GM10248 (cell line): ENCODE measurements around the gene IRX4.

Source experiments
- CTCF ChIA-PET: fragments of 300-600 bp; sonication (Branson Sonifier 250); formaldehyde crosslinking; extraction: SDS; loops from one replicate; lab custom pipeline; 2021; ENCODE audit warnings: antibody characterized with exemption; lab: Yijun Ruan, JAX
- POLR2A ChIA-PET: fragments of 350-650 bp; sonication (Branson Sonifier 250); formaldehyde crosslinking; extraction: SDS; loops from one replicate; lab custom pipeline; 2020; ENCODE audit warnings: antibody characterized with exemption; lab: Yijun Ruan, JAX
- DNase-seq: peaks from one replicate; pipeline ENCODE4 v3.0.0; 2012; ENCODE audit errors: extremely low spot score
- CTCF ChIP-seq: IDR thresholded peaks from 2 replicates; pipeline ENCODE4 v1.5.1; 2012; ENCODE audit warnings: mild to moderate bottlenecking, low read depth; ENCODE audit errors: extremely low read depth, missing control alignments, control extremely low read depth

IRX4 gene

GRCh38 chr5:1855596-1855995 is 27.1 kb downstream of the IRX4 start:
- no peak for DNase-seq
- TF ChIP-seq CTCF: no peak
- CTCF ChIA-PET: interaction anchor here (1.2 kb wide), 1 partner anchor 12 kb away, joined by 3 read pairs; no protein-coding TSS in a partner anchor
- POLR2A ChIA-PET: no interaction called here

- DNase-seq: no peak
- TF ChIP-seq CTCF: no peak
- POLR2A ChIA-PET: no interaction called here
- CTCF ChIA-PET: interaction anchor here (1.2 kb wide), 1 partner anchor 13 kb away, joined by 3 read pairs; no protein-coding TSS in a partner anchor
Measured at GRCh38 chr5:1855075-1855474, 27.6 kb downstream of the IRX4 start.

DNA sequence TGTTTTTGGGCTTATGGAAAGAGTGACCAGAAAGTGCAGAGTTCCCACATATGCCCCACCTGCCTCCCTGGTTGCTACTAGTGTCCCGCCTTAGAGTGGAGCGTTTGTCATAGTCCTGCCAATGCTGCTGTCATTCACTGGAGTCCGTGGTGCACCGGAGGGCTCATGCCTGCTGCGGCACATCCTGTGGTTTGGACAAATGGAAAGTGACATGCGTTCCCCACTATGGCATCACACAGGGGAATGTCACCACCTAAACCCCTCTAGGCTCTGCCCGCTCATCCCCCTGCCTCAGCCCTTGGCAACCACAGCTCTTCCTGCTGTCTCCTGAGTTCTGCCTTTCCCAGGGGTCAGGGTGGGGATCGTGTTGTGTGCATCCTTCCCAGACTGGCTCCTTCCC is 29.2 kb downstream of the IRX4 start:
- no peak for TF ChIP-seq CTCF
- ChIA-PET POLR2A (no interaction called here), CTCF (no interaction called here)
- no peak for DNase-seq

- no peak for TF ChIP-seq CTCF
- no peak for DNase-seq
- POLR2A ChIA-PET: no interaction called here
- CTCF ChIA-PET: no interaction called here
Measured at GRCh38 chr5:1852324-1852947, 30.3 kb downstream of the IRX4 start.

DNA sequence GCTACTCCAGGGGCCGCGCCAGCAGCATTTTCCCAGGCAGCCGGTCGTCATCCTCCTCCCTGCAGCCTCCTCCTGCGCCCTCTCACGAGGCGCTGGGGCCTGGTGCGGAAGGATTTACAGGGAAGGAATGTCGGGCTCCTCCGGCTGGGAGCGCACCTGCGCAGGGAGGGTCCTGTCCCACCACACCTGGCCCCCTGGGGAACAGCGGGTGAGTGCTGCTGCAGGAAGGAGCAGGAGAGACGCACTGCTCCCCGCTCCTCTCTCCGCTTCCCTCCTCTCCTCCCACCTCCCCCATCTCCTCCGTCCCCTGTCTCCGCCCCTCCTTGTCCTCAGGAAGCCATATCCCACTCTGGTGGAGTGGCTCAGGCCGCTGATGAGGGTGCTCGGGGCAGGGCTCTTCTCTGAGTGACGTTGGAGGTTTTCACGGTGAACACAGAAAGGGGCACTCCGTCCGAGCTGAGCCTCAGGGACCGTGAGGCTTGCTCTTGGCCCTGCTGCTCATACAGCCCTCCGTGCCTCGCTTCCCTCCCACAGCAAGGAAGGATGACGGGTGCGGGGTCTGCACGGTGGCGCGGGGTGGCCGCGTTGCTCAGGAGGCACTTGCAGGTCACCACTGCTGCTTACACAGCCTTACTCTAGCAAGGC is 31.3 kb downstream of the IRX4 start:
- POLR2A ChIA-PET: no interaction called here
- CTCF ChIA-PET: no interaction called here
- DNase-seq: no peak
- no peak for TF ChIP-seq CTCF

GRCh38 chr5:1850324-1851154 is 32.2 kb downstream of the IRX4 start:
- CTCF ChIA-PET: no interaction called here
- TF ChIP-seq CTCF: no peak
- POLR2A ChIA-PET: no interaction called here
- DNase-seq: no peak
